GM12891 (cell line): ENCODE measurements around the gene ZNF417.

ENCODE experiments used
- POLR2A ChIP-seq: IDR thresholded peaks from 2 replicates; pipeline ENCODE4 v1.6.1; 2011; ENCODE audit warnings: low read depth, low read length, control low read depth
- POLR2AphosphoS5 ChIP-seq: IDR thresholded peaks from 2 replicates; pipeline ENCODE4 v1.6.1; 2011; ENCODE audit warnings: low read depth, low read length, control low read depth
- SPI1 ChIP-seq: IDR thresholded peaks from 2 replicates; pipeline ENCODE4 v1.6.1; 2011; ENCODE audit warnings: low read depth, low read length, control low read depth
- TAF1 ChIP-seq: IDR thresholded peaks from 2 replicates; pipeline ENCODE4 v1.6.1; 2011; ENCODE audit warnings: low read depth, low read length, control low read depth

DNA sequence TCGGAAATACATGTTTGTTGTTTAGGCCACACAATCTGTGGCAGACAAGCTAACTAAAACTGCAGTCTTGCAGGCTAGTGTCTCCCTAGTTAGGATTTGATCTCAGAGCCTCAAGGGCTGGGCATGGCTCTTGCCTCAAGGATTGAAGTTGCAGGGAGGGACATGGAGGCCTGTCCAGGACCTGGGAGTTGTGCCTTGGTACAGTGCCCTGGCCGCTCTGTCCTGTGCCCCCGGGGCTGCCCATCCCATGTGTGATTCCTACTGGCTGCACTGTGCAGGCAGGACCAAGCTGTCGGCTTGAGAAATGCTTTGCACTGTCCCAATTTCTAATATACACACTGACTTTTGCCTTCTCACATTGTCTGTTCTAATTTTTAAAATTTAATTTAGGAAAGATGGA lies 38.6 kb upstream of the ZNF417 start:
- TF ChIP-seq POLR2A: no peak
- no peak for TF ChIP-seq POLR2AphosphoS5
- TF ChIP-seq SPI1: no peak
- no peak for TF ChIP-seq TAF1
